ENCODE data around the gene ADH1A. TPM values are rescaled to one million over a fixed set of nuclear protein-coding genes. Genes with fewer than 3 reads are reported as not detected.

Gene ADH1A
- total RNA-seq, 1 experiment from 2014 or later = not detected

DNA sequence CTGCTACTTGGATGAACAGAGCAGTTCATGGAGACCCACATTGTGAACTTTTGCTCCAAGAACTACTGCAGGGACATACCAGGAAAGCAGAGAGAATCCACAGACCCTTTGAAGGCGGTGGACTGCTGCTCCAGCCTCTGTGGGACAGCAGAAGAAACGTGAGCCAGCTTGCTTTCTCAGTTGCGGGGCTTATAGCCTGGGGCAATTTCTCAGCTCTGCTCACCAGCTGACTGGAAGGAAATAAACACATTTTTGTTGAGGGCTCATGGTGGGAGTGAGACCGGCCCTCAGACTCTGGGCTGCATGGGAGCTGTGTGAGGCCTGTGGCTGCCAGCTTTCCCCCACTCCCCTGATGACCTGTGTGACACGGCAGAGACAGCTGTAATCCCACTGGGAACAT lies 2.6 kb upstream of the ADH1A start:
- H3K27ac ChIP-seq (ENCODE audit: low read length) = no peak overlapping the region
- intact Hi-C loops (cut with micrococcal nuclease) = no loop called here
- no peak for DNase-seq
- H3K9ac ChIP-seq (ENCODE audit: low read length) = no peak overlapping the region
- H3K79me2 ChIP-seq (ENCODE audit: low read length) = no peaks in the 10 kb centered on the region
- no peak overlapping the region for H3K4me3 ChIP-seq (ENCODE audit: low read length)
- no peaks in the 10 kb centered on the region for H3K36me3 ChIP-seq (ENCODE audit: low read depth, low read length)
- no peaks in the 10 kb centered on the region for H3K4me1 ChIP-seq (ENCODE audit: insufficient read depth, low read length)
- H3K27me3 ChIP-seq (ENCODE audit: low read length) = no peaks in the 10 kb centered on the region
- H3K9me3 ChIP-seq (ENCODE audit: low read length) = no peaks in the 10 kb centered on the region
- no peaks in the 10 kb centered on the region for H3K9me2 ChIP-seq (replicated peaks; ENCODE audit: low read length)
- H4K20me1 ChIP-seq (ENCODE audit: low read length) = no peaks in the 10 kb centered on the region
- no peak for ATAC-seq
- no peak overlapping the region for H3K4me2 ChIP-seq (ENCODE audit: low read length)
- no peak for TF ChIP-seq EZH2 (IDR thresholded peaks at IDR 0.05; ENCODE audit: low read length, unreplicated experiment)
- no peak for TF ChIP-seq EZH2phosphoT487 (IDR thresholded peaks at IDR 0.05; ENCODE audit: borderline replicate concordance, low read length)
- TF ChIP-seq, protein P1, sequence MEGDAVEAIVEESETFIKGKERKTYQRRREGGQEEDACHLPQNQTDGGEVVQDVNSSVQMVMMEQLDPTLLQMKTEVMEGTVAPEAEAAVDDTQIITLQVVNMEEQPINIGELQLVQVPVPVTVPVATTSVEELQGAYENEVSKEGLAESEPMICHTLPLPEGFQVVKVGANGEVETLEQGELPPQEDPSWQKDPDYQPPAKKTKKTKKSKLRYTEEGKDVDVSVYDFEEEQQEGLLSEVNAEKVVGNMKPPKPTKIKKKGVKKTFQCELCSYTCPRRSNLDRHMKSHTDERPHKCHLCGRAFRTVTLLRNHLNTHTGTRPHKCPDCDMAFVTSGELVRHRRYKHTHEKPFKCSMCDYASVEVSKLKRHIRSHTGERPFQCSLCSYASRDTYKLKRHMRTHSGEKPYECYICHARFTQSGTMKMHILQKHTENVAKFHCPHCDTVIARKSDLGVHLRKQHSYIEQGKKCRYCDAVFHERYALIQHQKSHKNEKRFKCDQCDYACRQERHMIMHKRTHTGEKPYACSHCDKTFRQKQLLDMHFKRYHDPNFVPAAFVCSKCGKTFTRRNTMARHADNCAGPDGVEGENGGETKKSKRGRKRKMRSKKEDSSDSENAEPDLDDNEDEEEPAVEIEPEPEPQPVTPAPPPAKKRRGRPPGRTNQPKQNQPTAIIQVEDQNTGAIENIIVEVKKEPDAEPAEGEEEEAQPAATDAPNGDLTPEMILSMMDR (conservative IDR thresholded peaks at IDR 0.05; ENCODE audit: low read depth, low read length) = no peak
- POLR2A ChIA-PET (ENCODE audit: unreplicated experiment) = no interaction called here
- H3F3A ChIP-seq (ENCODE audit: low read length, unreplicated experiment) = no peaks in the 10 kb centered on the region
- CTCF ChIA-PET = no interaction called here
- no TSS peak for BruUV-seq (replicated peaks)
- H2AFZ ChIP-seq (ENCODE audit: low read length) = no peak overlapping the region

DNA sequence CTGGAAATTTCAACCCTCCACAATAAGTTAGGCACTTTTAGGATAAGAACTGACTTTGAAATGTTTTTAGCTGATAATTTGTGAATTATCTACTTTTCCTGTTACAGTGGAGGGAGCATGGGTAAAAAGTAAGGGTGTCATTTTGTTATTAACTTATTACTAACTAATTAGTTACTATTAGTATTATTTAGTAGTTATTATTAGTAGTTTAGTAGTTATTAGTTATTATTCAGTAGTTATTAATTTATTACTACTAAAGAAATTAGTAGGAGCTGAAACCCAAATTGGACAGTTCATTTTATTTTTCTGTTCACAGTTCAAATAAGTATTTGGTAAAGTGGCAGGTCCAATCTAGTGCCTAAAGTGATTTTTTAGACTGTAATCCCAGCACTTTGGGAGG lies 5.4 kb downstream of the ADH1A start:
- TF ChIP-seq EZH2 (IDR thresholded peaks at IDR 0.05; ENCODE audit: low read length, unreplicated experiment) (no peak), EZH2phosphoT487 (IDR thresholded peaks at IDR 0.05; ENCODE audit: borderline replicate concordance, low read length) (no peak)
- TF ChIP-seq, protein P1 (conservative IDR thresholded peaks at IDR 0.05; ENCODE audit: low read depth, low read length) = no peak
- ATAC-seq (no peak), DNase-seq (no peak)
- Histone ChIP-seq H2AFZ (ENCODE audit: low read length) (no peak overlapping the region), H3K36me3 (ENCODE audit: low read depth, low read length) (no peaks in the 10 kb centered on the region), H4K20me1 (ENCODE audit: low read length) (no peaks in the 10 kb centered on the region), H3K79me2 (ENCODE audit: low read length) (no peaks in the 10 kb centered on the region), H3K4me2 (ENCODE audit: low read length) (no peak overlapping the region), H3F3A (ENCODE audit: low read length, unreplicated experiment) (no peaks in the 10 kb centered on the region), H3K27me3 (ENCODE audit: low read length) (no peaks in the 10 kb centered on the region), H3K4me1 (ENCODE audit: insufficient read depth, low read length) (no peaks in the 10 kb centered on the region), H3K9me2 (replicated peaks; ENCODE audit: low read length) (no peaks in the 10 kb centered on the region), H3K4me3 (ENCODE audit: low read length) (no peak overlapping the region), H3K9ac (ENCODE audit: low read length) (no peak overlapping the region), H3K9me3 (ENCODE audit: low read length) (no peaks in the 10 kb centered on the region), H3K27ac (ENCODE audit: low read length) (no peak overlapping the region)
- POLR2A ChIA-PET (ENCODE audit: unreplicated experiment) = no interaction called here
- no TSS peak for BruUV-seq (replicated peaks)
- intact Hi-C loops (cut with micrococcal nuclease) = no loop called here
- CTCF ChIA-PET = no interaction called here

DNA sequence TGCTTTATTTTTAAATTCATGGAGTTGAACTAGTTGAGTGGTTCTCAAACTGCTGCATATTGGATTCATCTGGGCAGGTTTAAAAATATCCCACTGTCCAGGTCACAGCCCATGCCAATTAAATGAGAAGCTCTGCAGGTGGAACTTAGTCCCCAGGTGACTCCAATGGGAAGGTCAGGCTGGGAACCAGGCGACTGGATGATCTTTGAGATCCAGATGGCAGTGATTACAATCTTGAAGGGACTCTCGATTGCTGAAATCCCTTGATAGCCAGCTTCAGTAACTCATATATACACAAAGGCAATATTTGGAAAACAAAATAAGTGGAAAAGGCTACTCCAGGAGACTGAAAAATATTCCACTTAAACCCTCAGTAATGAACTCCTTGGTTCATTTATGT lies 8.1 kb downstream of the ADH1A start:
- Histone ChIP-seq H3K27me3 (ENCODE audit: low read length) (peaks cover 6% of the 10 kb centered on the region; the same call in 1 of the 2 replicates), H2AFZ (ENCODE audit: low read length) (no peak overlapping the region), H3K4me3 (ENCODE audit: low read length) (no peak overlapping the region), H3K9me2 (replicated peaks; ENCODE audit: low read length) (no peaks in the 10 kb centered on the region), H3K9ac (ENCODE audit: low read length) (no peak overlapping the region), H3K9me3 (ENCODE audit: low read length) (no peaks in the 10 kb centered on the region), H3K27ac (ENCODE audit: low read length) (no peak overlapping the region), H4K20me1 (ENCODE audit: low read length) (no peaks in the 10 kb centered on the region), H3K4me2 (ENCODE audit: low read length) (no peak overlapping the region), H3F3A (ENCODE audit: low read length, unreplicated experiment) (no peaks in the 10 kb centered on the region), H3K4me1 (ENCODE audit: insufficient read depth, low read length) (no peaks in the 10 kb centered on the region), H3K36me3 (ENCODE audit: low read depth, low read length) (no peaks in the 10 kb centered on the region), H3K79me2 (ENCODE audit: low read length) (no peaks in the 10 kb centered on the region)
- DNase-seq (no peak), ATAC-seq (no peak)
- POLR2A ChIA-PET (ENCODE audit: unreplicated experiment) = no interaction called here
- CTCF ChIA-PET = no interaction called here
- no peak for TF ChIP-seq EZH2 (IDR thresholded peaks at IDR 0.05; ENCODE audit: low read length, unreplicated experiment)
- intact Hi-C loops (cut with micrococcal nuclease) = no loop called here
- BruUV-seq (replicated peaks) = no TSS peak

Measured in PC-3 (cell line).